Neural progenitor cell (in vitro differentiated cells): ENCODE results near the gene MICU2.

Source experiments
- EZH2phosphoT487 ChIP-seq: fragments of 200-600 bp; sonication (generic); IDR thresholded peaks from 2 replicates; pipeline ENCODE4 v1.6.1; 2017; ENCODE audit warnings: antibody characterized with exemption
- TF ChIP-seq, protein P1 (sequence below): fragments of 200-600 bp; sonication (generic); IDR thresholded peaks from 2 replicates; pipeline ENCODE4 v1.5.1; 2017; ENCODE audit warnings: antibody characterized with exemption, mild to moderate bottlenecking

- TF ChIP-seq, protein P1, sequence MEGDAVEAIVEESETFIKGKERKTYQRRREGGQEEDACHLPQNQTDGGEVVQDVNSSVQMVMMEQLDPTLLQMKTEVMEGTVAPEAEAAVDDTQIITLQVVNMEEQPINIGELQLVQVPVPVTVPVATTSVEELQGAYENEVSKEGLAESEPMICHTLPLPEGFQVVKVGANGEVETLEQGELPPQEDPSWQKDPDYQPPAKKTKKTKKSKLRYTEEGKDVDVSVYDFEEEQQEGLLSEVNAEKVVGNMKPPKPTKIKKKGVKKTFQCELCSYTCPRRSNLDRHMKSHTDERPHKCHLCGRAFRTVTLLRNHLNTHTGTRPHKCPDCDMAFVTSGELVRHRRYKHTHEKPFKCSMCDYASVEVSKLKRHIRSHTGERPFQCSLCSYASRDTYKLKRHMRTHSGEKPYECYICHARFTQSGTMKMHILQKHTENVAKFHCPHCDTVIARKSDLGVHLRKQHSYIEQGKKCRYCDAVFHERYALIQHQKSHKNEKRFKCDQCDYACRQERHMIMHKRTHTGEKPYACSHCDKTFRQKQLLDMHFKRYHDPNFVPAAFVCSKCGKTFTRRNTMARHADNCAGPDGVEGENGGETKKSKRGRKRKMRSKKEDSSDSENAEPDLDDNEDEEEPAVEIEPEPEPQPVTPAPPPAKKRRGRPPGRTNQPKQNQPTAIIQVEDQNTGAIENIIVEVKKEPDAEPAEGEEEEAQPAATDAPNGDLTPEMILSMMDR: no peak
- TF ChIP-seq EZH2phosphoT487: no peak
Observed at GRCh38 chr13:21573920-21574712, 29.9 kb downstream of the MICU2 start.
